ENCODE measurements around the gene MOV10.

Gene MOV10

GRCh38 chr1:112687785-112688496 is 13.5 kb downstream of the MOV10 start:
- no peak overlapping the region for H3K27ac ChIP-seq (ENCODE audit: extremely low read depth, low read depth, low read length)
- H3K9me3 ChIP-seq (ENCODE audit: control insufficient read depth, insufficient read depth, low read depth, low read length), result no peaks in the 10 kb centered on the region
- CTCF ChIA-PET, result interaction anchor here (0.6 to 1.0 kb wide), 2 partner anchors 12 to 113 kb away, joined by 3 to 4 read pairs; no protein-coding TSS in a partner anchor
- H3K4me1 ChIP-seq (ENCODE audit: control insufficient read depth, insufficient read depth, low read length), result no peaks in the 10 kb centered on the region
- no peak overlapping the region for H3K4me3 ChIP-seq (ENCODE audit: low read depth, low read length)
- POLR2A ChIA-PET, result no interaction called here
- TF ChIP-seq ZBTB20 (tag by site-specific recombination; IDR thresholded peaks at IDR 0.05), result no peak
- no peak for TF ChIP-seq ZNF140 (tag by site-specific recombination; IDR thresholded peaks at IDR 0.05)
- TF ChIP-seq SP7 (tag by site-specific recombination; IDR thresholded peaks at IDR 0.05), result no peak
- peaks cover 13 to 59% of the 10 kb centered on the region in 2 experiments; a peak in 2 of 3 replicates for H3K36me3 ChIP-seq (ENCODE audit: control insufficient read depth in 2 of 2, insufficient read depth in 1 of 2, low read length in 2 of 2)

- peaks cover 16 to 63% of the 10 kb centered on the region in 2 experiments; a peak in 2 of 3 replicates for H3K36me3 ChIP-seq (ENCODE audit: control insufficient read depth in 2 of 2, insufficient read depth in 1 of 2, low read length in 2 of 2)
- ChIA-PET CTCF (interaction anchor here (0.6 to 1.7 kb wide), 2 partner anchors 15 to 1038 kb away, joined by 3 to 6 read pairs; partner anchors contain the start of gene MOV10), POLR2A (interaction anchor here (0.9 to 1.1 kb wide), 2 partner anchors 13 to 14 kb away, joined by 3 to 5 read pairs; partner anchors contain the start of gene MOV10)
- H3K4me3 ChIP-seq (ENCODE audit: low read depth, low read length), result no peak overlapping the region
- no peak overlapping the region for H3K27ac ChIP-seq (ENCODE audit: extremely low read depth, low read depth, low read length)
- TF ChIP-seq SALL2 (tag by site-specific recombination; IDR thresholded peaks at IDR 0.05; ENCODE audit: borderline replicate concordance), result no peak
- TF ChIP-seq ZFP3 (tag by site-specific recombination; IDR thresholded peaks at IDR 0.05; ENCODE audit: low read depth), result no peak
- no peak for TF ChIP-seq EGR2 (tag by site-specific recombination; IDR thresholded peaks at IDR 0.05; ENCODE audit: low read depth)
- TF ChIP-seq ZBTB7A (tag by site-specific recombination; IDR thresholded peaks at IDR 0.05; ENCODE audit: low read depth), result no peak
- TF ChIP-seq ZNF155 (tag by site-specific recombination; IDR thresholded peaks at IDR 0.05), result no peak
- TF ChIP-seq ZFP37 (tag by site-specific recombination; IDR thresholded peaks at IDR 0.05), result no peak
- TF ChIP-seq ZBTB20 (tag by site-specific recombination; IDR thresholded peaks at IDR 0.05), result no peak
- TF ChIP-seq ZNF140 (tag by site-specific recombination; IDR thresholded peaks at IDR 0.05), result no peak
- TF ChIP-seq ZNF366 (tag by site-specific recombination; conservative IDR thresholded peaks at IDR 0.05), result no peak
- TF ChIP-seq ZNF513 (tag by site-specific recombination; IDR thresholded peaks at IDR 0.05), result no peak
- TF ChIP-seq ZNF274 (IDR thresholded peaks at IDR 0.05; ENCODE audit: low read length), result no peak
- no peak for TF ChIP-seq ZNF274 (tag by site-specific recombination; IDR thresholded peaks at IDR 0.05; ENCODE audit: borderline replicate concordance)
- no peak for TF ChIP-seq ZNF148 (tag by site-specific recombination; IDR thresholded peaks at IDR 0.05; ENCODE audit: borderline replicate concordance)
- no peak for TF ChIP-seq ZNF10 (tag by site-specific recombination; IDR thresholded peaks at IDR 0.05)
- no peak for TF ChIP-seq ZBTB1 (tag by site-specific recombination; IDR thresholded peaks at IDR 0.05)
- no peak for TF ChIP-seq ZIC2 (tag by site-specific recombination; IDR thresholded peaks at IDR 0.05)
- no peak for TF ChIP-seq HOXA7 (CRISPR knock-in tag; IDR thresholded peaks at IDR 0.05; ENCODE audit: borderline replicate concordance)
- no peak for TF ChIP-seq REPIN1 (tag by site-specific recombination; IDR thresholded peaks at IDR 0.05; ENCODE audit: low read depth)
- H3K9me3 ChIP-seq (ENCODE audit: control insufficient read depth, insufficient read depth, low read depth, low read length), result no peaks in the 10 kb centered on the region
- no peaks in the 10 kb centered on the region for H3K4me1 ChIP-seq (ENCODE audit: control insufficient read depth, insufficient read depth, low read length)
Observed at GRCh38 chr1:112688781-112689193, 14.3 kb downstream of the MOV10 start.
